ENCODE data around the gene A4GNT. TPM values are rescaled to one million over a fixed set of nuclear protein-coding genes. Genes with fewer than 3 reads are reported as not detected.
"Not testable (repeated sequence)": the region's sequence is repeated elsewhere in the genome, so short reads cannot be mapped to it uniquely, and the experiment has no call there.

The A4GNT gene
- total RNA-seq, 2 experiments from 2014 or later, result not detected

DNA sequence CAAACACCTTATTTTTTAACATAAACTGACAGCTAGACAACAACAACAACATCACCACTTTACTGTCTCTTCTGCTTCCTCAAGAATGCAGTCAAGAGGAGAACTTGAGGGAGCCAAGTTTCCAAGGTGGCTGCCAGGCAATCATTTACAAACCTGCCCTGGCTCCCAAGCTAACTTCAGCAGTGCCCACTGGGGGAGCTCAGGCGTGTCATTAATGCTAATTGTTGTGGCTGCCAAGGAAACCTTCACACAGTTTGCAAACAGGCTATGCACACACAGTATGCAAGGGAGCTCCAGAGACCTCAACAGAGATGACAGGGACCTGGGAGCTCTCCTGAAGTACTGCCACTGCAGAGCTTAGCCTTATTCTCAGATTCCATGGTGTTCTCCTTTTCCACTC lies 18.9 kb downstream of the A4GNT start:
- H3K4me3 Mint-ChIP-seq, result no peak overlapping the region
- H3K27ac Mint-ChIP-seq, result no peak overlapping the region
- no peaks in the 10 kb centered on the region for H3K9me3 Mint-ChIP-seq
- H3K36me3 Mint-ChIP-seq (ENCODE audit: low read depth), result no peaks in the 10 kb centered on the region
- H3K27me3 Mint-ChIP-seq, result peaks cover 46% of the 10 kb centered on the region
- DNase-seq, result no peak
- POLR2A ChIA-PET, result no interaction called here
- H3K4me1 Mint-ChIP-seq, result peaks cover 8% of the 10 kb centered on the region
- CTCF ChIA-PET, result interaction anchor here (1.0 kb wide), 1 partner anchor 44 kb away, joined by 3 read pairs; no protein-coding TSS in a partner anchor

DNA sequence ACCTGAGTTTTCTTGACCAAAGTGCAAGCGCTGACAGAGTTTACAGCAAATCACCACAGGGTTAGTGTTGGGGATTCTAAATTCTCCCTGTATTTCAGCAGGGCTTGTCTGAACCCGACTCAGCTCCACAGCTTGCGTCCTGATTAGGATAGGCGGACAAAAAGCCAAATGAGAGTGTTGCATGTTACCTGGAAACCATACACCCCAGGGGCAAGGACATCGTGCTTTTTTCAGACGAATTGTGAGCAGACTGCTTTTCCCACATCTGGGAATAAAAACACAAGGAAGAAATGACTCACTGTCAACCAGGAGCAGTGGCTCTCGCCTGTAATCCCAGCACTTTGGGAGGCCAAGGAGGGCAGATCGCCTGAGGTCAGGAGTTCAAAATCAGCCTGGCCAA lies 19.8 kb downstream of the A4GNT start:
- Mint-ChIP-seq H3K4me3 (no peak overlapping the region), H3K27me3 (peaks cover 43% of the 10 kb centered on the region), H3K36me3 (ENCODE audit: low read depth) (no peaks in the 10 kb centered on the region), H3K27ac (no peak overlapping the region), H3K9me3 (no peaks in the 10 kb centered on the region), H3K4me1 (peaks cover 8% of the 10 kb centered on the region)
- POLR2A ChIA-PET, result no interaction called here
- CTCF ChIA-PET, result interaction anchor here (1.0 kb wide), 1 partner anchor 43 kb away, joined by 3 read pairs; no protein-coding TSS in a partner anchor
- no peak for DNase-seq

DNA sequence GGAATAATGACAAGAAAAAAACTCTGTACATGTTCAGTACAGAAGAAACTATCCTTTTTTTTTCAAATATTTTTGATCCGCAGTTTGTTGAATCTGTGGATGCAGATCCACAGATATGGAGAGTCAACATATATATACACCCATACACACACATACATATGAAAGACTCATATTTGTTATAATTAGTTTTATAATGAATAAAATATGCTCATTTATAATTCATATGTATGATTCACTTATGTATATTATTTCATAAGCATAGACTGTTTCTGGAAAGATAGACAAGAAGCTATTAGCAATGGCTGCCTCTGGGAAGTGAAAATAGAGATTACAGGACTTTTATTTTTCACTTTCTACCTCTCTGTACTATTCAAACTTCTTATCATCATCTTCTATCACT lies 26.6 kb downstream of the A4GNT start:
- no peak overlapping the region for H3K4me3 Mint-ChIP-seq
- ChIA-PET POLR2A (no interaction called here), CTCF (interaction anchor here (0.7 kb wide), 1 partner anchor 1477 kb away, joined by 4 read pairs; no protein-coding TSS in a partner anchor)

DNA sequence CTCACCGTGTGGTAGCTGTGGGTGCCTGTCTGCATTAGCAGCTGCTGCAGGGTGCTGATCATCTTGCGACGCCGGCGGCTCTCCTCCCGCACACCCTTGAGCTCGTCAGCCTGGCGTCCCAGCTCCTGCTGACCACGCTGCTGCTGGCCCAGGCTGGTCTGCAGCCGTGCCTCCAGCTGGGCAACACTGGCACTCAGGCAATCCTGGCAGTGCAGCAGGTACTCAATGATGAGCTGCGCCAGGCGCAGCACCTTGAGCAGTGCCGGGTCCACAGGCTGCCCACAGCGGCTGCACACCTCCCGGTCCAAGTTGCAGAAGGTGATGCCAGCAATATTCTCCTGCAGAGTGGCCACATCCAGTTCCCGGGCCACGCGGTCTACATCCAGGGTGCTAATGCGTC lies 28.7 kb downstream of the A4GNT start:
- POLR2A ChIA-PET, result no interaction called here
- CTCF ChIA-PET, result no interaction called here
- Mint-ChIP-seq H3K36me3 (ENCODE audit: low read depth) (no peaks in the 10 kb centered on the region), H3K4me1 (no peaks in the 10 kb centered on the region), H3K27ac (no peak overlapping the region), H3K4me3 (no peak overlapping the region), H3K27me3 (peaks cover 4% of the 10 kb centered on the region), H3K9me3 (no peaks in the 10 kb centered on the region)
- no peak for DNase-seq

More for the DNA sequence above, 26.6 kb downstream of the A4GNT start:
- Mint-ChIP-seq H3K27me3 (peaks cover 6% of the 10 kb centered on the region), H3K36me3 (ENCODE audit: low read depth) (no peaks in the 10 kb centered on the region), H3K27ac (no peak overlapping the region), H3K4me1 (no peaks in the 10 kb centered on the region), H3K9me3 (no peaks in the 10 kb centered on the region)
- DNase-seq, result no peak

DNA sequence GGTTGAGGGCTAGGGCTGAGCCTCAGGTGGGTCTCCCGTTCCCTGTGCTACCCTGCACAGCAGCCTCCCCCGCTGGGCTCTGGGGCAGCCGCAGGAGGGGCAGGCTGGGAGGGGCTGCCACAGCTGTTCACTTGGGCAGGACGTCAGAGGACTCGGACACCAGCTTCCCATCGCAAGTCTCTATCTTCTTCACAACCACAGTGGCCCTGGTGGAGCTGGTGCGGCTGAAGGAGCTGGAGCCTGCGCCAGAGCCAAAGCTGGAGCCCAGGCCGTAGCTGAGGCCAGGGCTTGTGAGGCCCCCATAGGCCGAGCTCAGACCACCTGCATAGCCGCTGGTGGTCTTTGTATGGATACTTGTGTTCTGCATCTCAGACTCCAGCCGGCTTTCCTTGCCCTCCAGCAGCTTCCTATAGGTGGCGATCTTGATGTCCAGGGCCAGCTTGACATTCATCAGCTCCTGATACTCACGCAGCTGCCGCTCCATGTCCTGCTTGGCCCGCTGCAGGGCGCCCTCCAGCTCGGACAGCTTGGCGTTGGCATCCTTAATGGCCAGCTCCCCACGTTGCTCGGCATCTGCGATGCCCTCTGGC lies 30.7 kb downstream of the A4GNT start:
- H3K4me1 Mint-ChIP-seq; H3K4me3 Mint-ChIP-seq; H3K9me3 Mint-ChIP-seq; DNase-seq; H3K27me3 Mint-ChIP-seq; H3K27ac Mint-ChIP-seq; H3K36me3 Mint-ChIP-seq (ENCODE audit: low read depth): not testable (repeated sequence)
- CTCF ChIA-PET, result interaction anchor here (1.0 kb wide), 1 partner anchor 17 kb away, joined by 3 read pairs; no protein-coding TSS in a partner anchor
- POLR2A ChIA-PET, result interaction anchor here (0.6 kb wide), 1 partner anchor 1882 kb away, joined by 3 read pairs; no protein-coding TSS in a partner anchor

DNA sequence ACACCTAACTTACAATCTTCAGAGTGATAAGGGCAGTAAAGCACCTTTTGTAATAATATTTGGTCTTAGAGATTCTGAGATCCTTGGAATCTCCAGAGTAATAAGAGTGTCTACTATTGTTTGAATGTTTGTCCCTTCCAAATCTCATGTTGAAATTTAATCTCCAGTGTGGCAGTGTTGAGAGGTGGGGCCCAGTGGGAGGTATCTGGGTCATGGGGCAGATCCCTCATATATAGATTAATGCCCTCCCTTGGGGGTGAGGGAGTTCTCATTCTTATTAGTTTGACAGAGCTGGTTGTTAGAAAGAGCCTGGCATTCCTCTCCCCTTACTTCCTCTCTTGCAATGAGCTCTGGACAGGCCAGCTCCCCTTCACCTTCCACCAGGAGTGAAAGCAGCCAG lies 32.8 kb downstream of the A4GNT start:
- no peak for DNase-seq
- Mint-ChIP-seq H3K9me3 (no peaks in the 10 kb centered on the region), H3K27me3 (peaks cover 10% of the 10 kb centered on the region), H3K4me3 (no peak overlapping the region), H3K36me3 (ENCODE audit: low read depth) (no peaks in the 10 kb centered on the region), H3K4me1 (no peaks in the 10 kb centered on the region), H3K27ac (no peak overlapping the region)
- ChIA-PET CTCF (interaction anchor here (1.1 to 1.5 kb wide), 2 partner anchors 19 to 33 kb away, joined by 3 read pairs; no protein-coding TSS in a partner anchor), POLR2A (no interaction called here)

DNA sequence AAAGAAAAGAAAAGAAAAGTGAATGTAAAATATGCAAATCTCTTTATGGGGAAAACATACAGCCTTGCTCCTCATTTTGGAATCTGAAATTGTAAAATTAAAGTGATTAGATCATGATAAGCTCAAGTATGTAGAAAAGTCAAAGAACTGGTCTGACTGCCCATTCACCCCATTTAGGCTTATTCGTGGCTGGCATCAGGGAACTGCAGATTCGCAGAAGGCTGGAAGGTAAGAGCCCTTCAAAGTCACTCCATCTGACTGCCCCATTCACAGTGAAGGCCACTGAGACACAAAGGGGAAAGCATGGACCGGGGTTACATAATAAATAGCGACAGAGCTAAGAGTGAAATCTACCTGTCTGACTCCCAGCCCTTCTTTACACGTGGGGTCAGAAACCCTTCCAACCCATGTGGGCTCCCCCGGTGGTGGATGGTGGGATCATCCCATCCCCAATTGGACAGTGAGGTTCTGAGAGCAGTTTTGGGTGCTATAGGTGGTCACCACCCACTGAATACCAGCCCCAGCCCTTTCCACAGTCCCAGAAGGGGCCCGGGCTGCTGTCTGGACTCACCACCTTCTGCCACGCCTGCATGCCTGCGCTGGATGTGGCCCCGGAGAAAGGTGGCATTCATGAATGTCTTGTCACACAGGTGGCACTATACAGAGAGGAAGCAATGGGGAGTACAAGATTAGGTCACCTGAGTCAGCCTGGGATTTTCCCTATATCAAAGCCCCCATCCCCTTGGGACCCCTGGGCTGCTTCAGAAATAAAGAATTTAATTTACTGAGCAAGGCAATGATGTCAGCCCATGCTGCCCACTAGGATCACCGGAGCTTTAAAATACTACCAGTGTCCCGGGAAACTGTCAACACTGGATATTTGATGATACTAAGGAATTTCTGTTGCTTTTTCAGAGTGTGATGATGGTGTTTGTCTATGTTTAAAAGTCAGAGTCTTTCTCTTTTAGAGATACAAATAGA lies 34.7 kb downstream of the A4GNT start:
- ChIA-PET CTCF (no interaction called here), POLR2A (no interaction called here)
- Mint-ChIP-seq H3K36me3 (ENCODE audit: low read depth) (no peaks in the 10 kb centered on the region), H3K9me3 (no peaks in the 10 kb centered on the region), H3K4me1 (no peaks in the 10 kb centered on the region), H3K4me3 (no peak overlapping the region), H3K27ac (no peak overlapping the region), H3K27me3 (peaks cover 20% of the 10 kb centered on the region)
- no peak for DNase-seq

DNA sequence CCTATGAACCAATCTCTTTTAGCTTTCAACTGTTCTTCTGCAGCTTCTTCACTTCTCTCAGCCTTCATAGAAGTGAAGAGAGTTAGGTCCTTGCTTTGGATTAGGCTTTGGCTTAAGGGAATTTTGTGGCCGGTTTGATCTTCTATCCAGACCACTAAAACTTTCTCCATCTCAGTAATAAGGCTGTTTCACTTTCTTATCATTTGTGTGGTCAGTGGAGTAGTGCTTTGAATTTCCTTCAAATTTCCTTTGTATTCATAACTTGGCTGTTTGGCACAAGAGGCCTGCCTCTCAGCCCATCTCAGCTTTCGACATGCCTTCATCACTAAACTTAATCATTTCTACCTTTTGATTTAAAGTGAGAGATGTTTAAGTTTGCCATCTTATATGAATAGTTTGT lies 38.5 kb downstream of the A4GNT start:
- Mint-ChIP-seq H3K27ac (no peak overlapping the region), H3K9me3 (no peaks in the 10 kb centered on the region), H3K36me3 (ENCODE audit: low read depth) (no peaks in the 10 kb centered on the region), H3K27me3 (peaks cover 25% of the 10 kb centered on the region), H3K4me1 (no peaks in the 10 kb centered on the region), H3K4me3 (no peak overlapping the region)
- DNase-seq, result no peak
- CTCF ChIA-PET, result no interaction called here
- POLR2A ChIA-PET, result interaction anchor here (1.6 kb wide), 1 partner anchor 11 kb away, joined by 5 read pairs; no protein-coding TSS in a partner anchor

DNA sequence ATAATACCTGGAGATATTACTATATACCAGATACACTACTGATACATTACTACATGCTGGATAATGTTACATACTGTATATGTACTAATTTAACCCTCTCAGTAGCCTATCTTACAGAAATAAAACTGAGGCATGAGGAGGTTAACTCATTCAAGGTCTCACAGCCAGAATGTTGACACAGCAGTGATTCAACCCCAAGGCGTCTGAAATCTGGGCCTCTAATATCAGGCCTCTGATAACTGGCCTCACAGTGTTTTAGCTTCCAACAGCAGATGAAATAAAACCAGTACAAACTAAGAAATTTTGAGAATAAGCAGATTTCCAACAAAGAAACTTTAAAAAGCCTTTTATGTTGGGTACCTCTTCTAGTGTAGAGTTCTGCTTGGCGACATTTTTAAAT lies 40.2 kb downstream of the A4GNT start:
- no peaks in the 10 kb centered on the region for H3K4me1 Mint-ChIP-seq
- no peaks in the 10 kb centered on the region for H3K36me3 Mint-ChIP-seq (ENCODE audit: low read depth)
- no peak overlapping the region for H3K27ac Mint-ChIP-seq
- no peak overlapping the region for H3K4me3 Mint-ChIP-seq
- POLR2A ChIA-PET, result interaction anchor here (1.6 kb wide), 1 partner anchor 9 kb away, joined by 5 read pairs; no protein-coding TSS in a partner anchor
- H3K9me3 Mint-ChIP-seq, result no peaks in the 10 kb centered on the region
- CTCF ChIA-PET, result no interaction called here
- H3K27me3 Mint-ChIP-seq, result peaks cover 38% of the 10 kb centered on the region
- no peak for DNase-seq

DNA sequence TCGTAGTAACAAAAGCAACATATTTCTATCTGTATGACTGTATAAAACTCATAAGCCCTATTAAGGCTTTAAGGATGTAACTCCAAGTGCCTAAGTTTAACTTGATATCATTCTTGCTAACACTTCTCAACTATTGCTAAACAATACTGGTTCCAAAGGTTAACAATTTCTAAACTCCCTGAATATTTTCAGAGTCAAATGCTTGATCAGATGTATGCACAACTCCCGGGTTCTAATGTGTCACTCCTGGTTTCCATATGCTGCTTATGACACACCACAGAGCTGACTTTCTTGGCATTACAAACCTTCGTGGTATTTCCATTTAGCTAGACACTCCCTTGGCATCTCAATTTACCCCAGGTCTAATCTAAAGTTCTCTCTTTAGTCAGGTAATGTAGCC lies 43.1 kb downstream of the A4GNT start:
- ChIA-PET CTCF (interaction anchor here (1.6 kb wide), 1 partner anchor 20 kb away, joined by 4 read pairs; no protein-coding TSS in a partner anchor), POLR2A (no interaction called here)
- peaks cover 32% of the 10 kb centered on the region for H3K27me3 Mint-ChIP-seq
- peaks cover 1% of the 10 kb centered on the region for H3K4me1 Mint-ChIP-seq
- no peak overlapping the region for H3K4me3 Mint-ChIP-seq
- H3K9me3 Mint-ChIP-seq, result no peaks in the 10 kb centered on the region
- no peak for DNase-seq
- no peak overlapping the region for H3K27ac Mint-ChIP-seq
- no peaks in the 10 kb centered on the region for H3K36me3 Mint-ChIP-seq (ENCODE audit: low read depth)

DNA sequence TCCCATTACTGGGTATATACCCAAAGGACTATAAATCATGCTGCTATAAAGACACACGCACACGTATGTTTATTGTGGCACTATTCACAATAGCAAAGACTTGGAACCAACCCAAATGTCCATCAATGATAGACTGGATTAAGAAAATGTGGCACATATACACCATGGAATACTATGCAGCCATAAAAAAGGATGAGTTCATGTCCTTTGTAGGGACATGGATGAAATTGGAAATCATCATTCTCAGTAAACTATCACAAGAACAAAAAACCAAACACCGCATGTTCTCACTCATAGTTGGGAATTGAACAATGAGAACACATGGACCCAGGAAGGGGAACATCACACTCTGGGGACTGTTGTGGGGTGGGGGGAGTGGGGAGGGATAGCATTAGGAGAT lies 46.4 kb downstream of the A4GNT start:
- H3K27ac Mint-ChIP-seq; CTCF ChIA-PET; H3K36me3 Mint-ChIP-seq (ENCODE audit: low read depth); POLR2A ChIA-PET; H3K4me3 Mint-ChIP-seq; DNase-seq; H3K9me3 Mint-ChIP-seq: not testable (repeated sequence)
- peaks cover 23% of the 10 kb centered on the region for H3K27me3 Mint-ChIP-seq
- peaks cover 27% of the 10 kb centered on the region for H3K4me1 Mint-ChIP-seq

DNA sequence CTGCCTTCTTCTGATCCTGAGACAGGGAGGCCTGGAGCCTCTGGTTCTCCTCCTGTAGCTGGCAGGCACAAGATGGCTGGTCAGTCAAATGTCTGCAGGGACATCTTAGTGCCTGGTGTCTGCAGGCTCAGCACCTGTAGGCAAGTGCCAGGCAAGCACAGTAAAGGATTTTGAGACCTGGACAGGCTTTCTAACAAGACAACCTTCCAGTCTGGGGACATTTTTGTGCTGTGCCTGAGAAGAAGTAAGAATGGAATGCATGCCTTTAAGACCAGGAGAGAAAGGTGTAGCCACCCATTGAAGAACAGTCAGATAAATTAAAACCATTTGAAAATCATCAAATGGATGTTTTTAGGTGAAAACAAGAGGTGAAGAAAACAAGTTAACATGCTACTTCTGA lies 48.0 kb downstream of the A4GNT start:
- H3K36me3 Mint-ChIP-seq (ENCODE audit: low read depth), result no peaks in the 10 kb centered on the region
- H3K4me3 Mint-ChIP-seq, result no peak overlapping the region
- H3K9me3 Mint-ChIP-seq, result no peaks in the 10 kb centered on the region
- DNase-seq, result no peak
- H3K4me1 Mint-ChIP-seq, result peaks cover 28% of the 10 kb centered on the region
- CTCF ChIA-PET, result no interaction called here
- H3K27ac Mint-ChIP-seq, result no peak overlapping the region
- POLR2A ChIA-PET, result no interaction called here
- H3K27me3 Mint-ChIP-seq, result peaks cover 24% of the 10 kb centered on the region

DNA sequence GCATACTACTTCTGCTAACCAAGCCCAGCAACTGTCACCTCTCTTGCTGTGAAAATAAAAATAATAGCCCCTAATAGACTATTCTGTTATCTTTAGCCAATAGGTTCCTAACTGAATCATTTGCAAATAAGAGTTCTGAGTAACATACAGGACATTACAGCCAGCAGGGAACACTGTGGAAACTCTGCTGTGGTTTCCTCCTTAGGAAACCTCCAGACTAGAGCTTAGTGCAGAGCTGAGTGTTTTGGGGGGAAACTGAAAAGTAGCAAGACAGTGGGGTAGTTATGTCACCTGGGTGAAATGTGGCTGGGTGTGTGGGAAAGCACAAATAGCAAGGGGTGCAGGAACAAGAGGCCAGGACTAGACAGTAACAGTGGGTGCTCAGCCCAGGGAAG lies 49.2 kb downstream of the A4GNT start:
- DNase-seq, result no peak
- peak overlapping the region; percentile 56 for H3K4me3 Mint-ChIP-seq
- H3K27ac Mint-ChIP-seq, result peak overlapping the region; percentile 59
- H3K4me1 Mint-ChIP-seq, result peaks cover 32% of the 10 kb centered on the region
- H3K27me3 Mint-ChIP-seq, result peaks cover 18% of the 10 kb centered on the region
- POLR2A ChIA-PET, result interaction anchor here (1.3 to 1.9 kb wide), 3 partner anchors 10 to 91 kb away, joined by 3 to 6 read pairs (median 5); no protein-coding TSS in a partner anchor
- H3K9me3 Mint-ChIP-seq, result no peaks in the 10 kb centered on the region
- CTCF ChIA-PET, result interaction anchor here (0.8 to 3.9 kb wide), 3 partner anchors 13 to 36 kb away, joined by 4 to 17 read pairs (median 10); no protein-coding TSS in a partner anchor
- no peaks in the 10 kb centered on the region for H3K36me3 Mint-ChIP-seq (ENCODE audit: low read depth)
